Prostate gland (tissue), 2 donors: ENCODE data around the gene VAV1. TPM values are rescaled to one million over a fixed set of nuclear protein-coding genes. Genes with fewer than 3 reads are reported as not detected.

Source experiments
- DNase-seq: peaks from one replicate; pipeline ENCODE4 v3.0.0-alpha.2; 2019; ENCODE audit warnings: low spot score
- H3K27ac ChIP-seq, 2 donors: fragments of 200-600 bp; sonication (generic); 2 replicates each; pipeline ENCODE4 v1.5.1; 2017 to 2019
- H3K27me3 ChIP-seq: fragments of 200-600 bp; sonication (generic); replicated peaks from 2 replicates; pipeline ENCODE4 v1.5.1; 2019; ENCODE audit not compliant: insufficient read depth
- H3K36me3 ChIP-seq, 2 donors: fragments of 200-600 bp; sonication (generic); 1 replicate in 1 of 2; 2 replicates in 1 of 2; pipeline versions ENCODE4 v1.5.1 to v1.8.1; 2017 to 2019
- H3K4me1 ChIP-seq: fragments of 200-600 bp; sonication (generic); replicated peaks from 2 replicates; pipeline ENCODE4 v1.5.1; 2019
- H3K4me3 ChIP-seq, 2 donors: fragments of 200-600 bp; sonication (generic); 2 replicates each; pipeline ENCODE4 v1.5.1; 2017 to 2019
- H3K9me3 ChIP-seq: fragments of 200-600 bp; sonication (generic); 2 replicates; pipeline ENCODE4 v1.5.1; 2017
- POLR2A ChIP-seq: fragments of 450-650 bp; IDR thresholded peaks from one replicate; pipeline ENCODE4 v1.6.1; 2016; ENCODE audit warnings: antibody characterized with exemption, mild to moderate bottlenecking
- POLR2AphosphoS5 ChIP-seq: sonication (generic); formaldehyde crosslinking; IDR thresholded peaks from one replicate; pipeline ENCODE4 v1.6.1; 2017; ENCODE audit warnings: antibody characterized with exemption
- WGBS: methylation state at CpG from one replicate; pipeline ENCODE4 v1.1.5; 2018; 5-methylcytosine and 5-hydroxymethylcytosine counted together
- intact Hi-C: fragments of 100-400 bp; cut with DNase I; formaldehyde crosslinking; loops from one replicate; pipeline ENCODE4 v1.14.2; 2022
- total RNA-seq, 2 donors: library from RNA; depleted of rRNA; stranded (reverse); fragments of >200 nt; gene quantifications; one replicate each; pipeline ENCODE4 v1.1.0, GENCODE V29; 2016
- TF ChIP-seq, protein P1 (sequence below), 4 experiments: fragments of 200-600 bp in 2 of 4; fragments of 450-650 bp in 2 of 4; sonication (generic) in 2 of 4; IDR thresholded peaks; 1 replicate in 3 of 4; 2 replicates in 1 of 4; pipeline ENCODE4 v1.5.1; 2016 to 2019; ENCODE audit warnings: antibody characterized with exemption in 4 of 4, mild to moderate bottlenecking in 2 of 4, moderate library complexity in 2 of 4

VAV1 gene
- total RNA-seq, 2 donors from 2014 or later: 3.6 to 4.8 TPM

DNA sequence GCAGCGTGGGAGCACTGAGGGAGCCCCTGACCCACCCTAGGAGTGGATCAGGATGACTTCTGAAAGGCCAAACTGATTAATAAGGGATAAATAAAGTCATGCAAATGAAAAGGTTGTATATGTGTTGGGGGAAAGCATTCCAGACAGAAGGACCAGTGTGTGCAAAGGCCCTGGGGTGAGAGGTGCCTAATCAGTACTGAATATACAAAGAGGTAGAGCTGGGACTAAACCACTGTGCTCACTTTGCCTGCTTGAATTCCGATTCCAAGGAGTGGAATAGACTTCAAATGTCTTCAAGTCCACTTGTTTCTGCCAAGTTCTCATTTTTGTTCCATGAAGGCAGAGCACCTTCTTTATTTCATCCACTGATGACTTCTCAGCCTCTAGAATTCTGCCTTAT lies 82.2 kb downstream of the VAV1 start:
- 93% methylated on average over 2 of the region's 2 CpGs for WGBS
- H3K4me3 ChIP-seq: no peak overlapping the region
- no peak overlapping the region for H3K27ac ChIP-seq
- H3K36me3 ChIP-seq: no peaks in the 10 kb centered on the region
- intact Hi-C loops: no loop called here
- H3K9me3 ChIP-seq: no peaks in the 10 kb centered on the region
- H3K27me3 ChIP-seq: no peaks in the 10 kb centered on the region
- TF ChIP-seq, protein P1, sequence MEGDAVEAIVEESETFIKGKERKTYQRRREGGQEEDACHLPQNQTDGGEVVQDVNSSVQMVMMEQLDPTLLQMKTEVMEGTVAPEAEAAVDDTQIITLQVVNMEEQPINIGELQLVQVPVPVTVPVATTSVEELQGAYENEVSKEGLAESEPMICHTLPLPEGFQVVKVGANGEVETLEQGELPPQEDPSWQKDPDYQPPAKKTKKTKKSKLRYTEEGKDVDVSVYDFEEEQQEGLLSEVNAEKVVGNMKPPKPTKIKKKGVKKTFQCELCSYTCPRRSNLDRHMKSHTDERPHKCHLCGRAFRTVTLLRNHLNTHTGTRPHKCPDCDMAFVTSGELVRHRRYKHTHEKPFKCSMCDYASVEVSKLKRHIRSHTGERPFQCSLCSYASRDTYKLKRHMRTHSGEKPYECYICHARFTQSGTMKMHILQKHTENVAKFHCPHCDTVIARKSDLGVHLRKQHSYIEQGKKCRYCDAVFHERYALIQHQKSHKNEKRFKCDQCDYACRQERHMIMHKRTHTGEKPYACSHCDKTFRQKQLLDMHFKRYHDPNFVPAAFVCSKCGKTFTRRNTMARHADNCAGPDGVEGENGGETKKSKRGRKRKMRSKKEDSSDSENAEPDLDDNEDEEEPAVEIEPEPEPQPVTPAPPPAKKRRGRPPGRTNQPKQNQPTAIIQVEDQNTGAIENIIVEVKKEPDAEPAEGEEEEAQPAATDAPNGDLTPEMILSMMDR (IDR thresholded peaks at IDR 0.05): no peak
- TF ChIP-seq POLR2A (no peak), POLR2AphosphoS5 (no peak)
- no peaks in the 10 kb centered on the region for H3K4me1 ChIP-seq
- DNase-seq: no peak

DNA sequence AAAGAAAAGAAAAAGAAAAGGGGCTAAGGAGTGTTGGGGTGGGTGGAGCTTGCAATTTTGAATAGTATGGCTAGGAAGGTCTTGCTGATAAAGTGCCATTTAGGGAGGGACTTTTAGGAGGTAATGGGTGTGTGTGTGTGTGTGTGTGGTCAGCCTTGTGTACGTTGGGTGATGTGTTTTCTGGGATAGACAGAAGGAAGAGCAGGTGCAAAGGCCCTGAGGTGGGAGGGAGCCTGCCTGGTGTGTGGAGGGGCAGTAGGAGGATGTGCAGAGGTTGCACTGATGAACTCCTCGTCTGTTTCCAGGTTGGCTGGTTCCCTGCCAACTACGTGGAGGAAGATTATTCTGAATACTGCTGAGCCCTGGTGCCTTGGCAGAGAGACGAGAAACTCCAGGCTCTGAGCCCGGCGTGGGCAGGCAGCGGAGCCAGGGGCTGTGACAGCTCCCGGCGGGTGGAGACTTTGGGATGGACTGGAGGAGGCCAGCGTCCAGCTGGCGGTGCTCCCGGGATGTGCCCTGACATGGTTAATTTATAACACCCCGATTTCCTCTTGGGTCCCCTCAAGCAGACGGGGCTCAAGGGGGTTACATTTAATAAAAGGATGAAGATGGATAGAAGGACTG lies 84.4 kb downstream of the VAV1 start:
- H3K9me3 ChIP-seq: no peaks in the 10 kb centered on the region
- WGBS: 13% methylated on average over 14 of the region's 14 CpGs
- H3K27me3 ChIP-seq: no peaks in the 10 kb centered on the region
- intact Hi-C loops: no loop called here
- H3K4me3 ChIP-seq: no peak overlapping the region
- TF ChIP-seq POLR2AphosphoS5 (no peak), POLR2A (no peak)
- TF ChIP-seq, protein P1 (IDR thresholded peaks at IDR 0.05): no peak
- no peak overlapping the region for H3K27ac ChIP-seq
- H3K36me3 ChIP-seq: no peaks in the 10 kb centered on the region
- no peak for DNase-seq
- no peaks in the 10 kb centered on the region for H3K4me1 ChIP-seq

DNA sequence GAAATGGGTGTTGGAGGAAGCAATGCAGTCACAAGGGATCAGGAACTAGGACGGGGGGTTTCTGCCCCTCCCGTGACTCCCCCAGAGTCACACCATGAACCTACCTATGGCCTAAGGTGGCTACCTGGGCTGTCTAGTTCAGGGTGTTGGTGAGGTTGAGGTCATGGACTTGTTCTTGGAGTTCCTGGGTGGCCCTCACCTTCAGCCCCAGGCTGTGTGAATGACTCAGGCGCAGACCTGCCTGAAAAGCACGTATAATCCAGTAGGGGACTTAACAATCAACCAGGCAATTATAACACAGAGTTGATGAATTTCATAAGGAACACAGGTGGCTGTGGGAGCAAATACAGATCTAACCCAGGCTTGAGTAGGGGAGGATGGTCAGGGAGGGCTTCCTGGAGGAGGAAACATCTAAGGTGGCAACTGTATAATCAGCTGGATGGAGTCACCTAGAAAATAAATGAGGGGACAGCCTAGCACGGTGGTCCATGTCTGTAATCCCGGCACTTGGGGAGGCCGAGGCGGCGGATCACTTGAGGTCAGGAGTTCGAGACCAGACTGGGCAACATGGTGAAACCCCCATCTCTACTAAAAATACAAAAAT lies 89.3 kb downstream of the VAV1 start:
- intact Hi-C loops: loop anchor here (2.0 to 5.0 kb wide), 3 partner anchors 124 to 345 kb away; partner anchors contain the start of genes GPR108 and TRIP10
- Histone ChIP-seq H3K9me3 (no peaks in the 10 kb centered on the region), H3K4me1 (no peaks in the 10 kb centered on the region), H3K27me3 (no peaks in the 10 kb centered on the region), H3K27ac (no peak overlapping the region), H3K36me3 (no peaks in the 10 kb centered on the region), H3K4me3 (no peak overlapping the region)
- WGBS: 83% methylated on average over 10 of the region's 10 CpGs
- DNase-seq: no peak
- no peak for TF ChIP-seq POLR2AphosphoS5
- no peak for TF ChIP-seq POLR2A
- TF ChIP-seq, protein P1 (IDR thresholded peaks at IDR 0.05): no peak

DNA sequence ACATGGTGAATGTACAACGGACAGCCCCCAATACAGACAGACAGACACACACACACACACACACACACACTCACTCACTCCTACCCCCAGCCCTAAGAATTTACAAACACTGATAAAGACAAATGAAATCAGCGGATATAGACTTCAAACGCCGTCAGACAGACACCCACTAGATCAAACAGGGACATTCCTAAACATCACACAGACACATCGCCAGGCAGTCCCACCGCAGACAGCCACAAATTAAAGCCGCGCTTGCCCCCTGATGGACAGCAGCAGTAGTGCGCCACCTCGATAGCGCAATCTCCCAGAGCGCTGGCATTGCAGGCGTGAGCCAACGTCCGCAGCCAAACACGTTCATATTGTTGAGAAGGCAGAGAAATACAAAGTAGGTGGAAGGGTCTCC lies 90.2 kb downstream of the VAV1 start:
- WGBS: 5% methylated on average over 16 of the region's 16 CpGs
- Histone ChIP-seq H3K36me3 (no peaks in the 10 kb centered on the region), H3K27me3 (no peaks in the 10 kb centered on the region), H3K27ac (peak overlapping the region; percentile 1 to 18), H3K9me3 (no peaks in the 10 kb centered on the region), H3K4me3 (no peak overlapping the region), H3K4me1 (no peaks in the 10 kb centered on the region)
- DNase-seq: peak; percentile 79
- TF ChIP-seq POLR2A (no peak), POLR2AphosphoS5 (peak; percentile 63)
- TF ChIP-seq, protein P1 (IDR thresholded peaks at IDR 0.05): peak; percentile 78 to 96 (median 92)
- intact Hi-C loops: loop anchor here (2.0 to 5.0 kb wide), 3 partner anchors 125 to 346 kb away; partner anchors contain the start of genes GPR108 and TRIP10
